Stomach (tissue), 9 donors: ENCODE results near the gene NMNAT2. TPM values are rescaled to one million over a fixed set of nuclear protein-coding genes. Genes with fewer than 3 reads are reported as not detected.

Source experiments
- DNase-seq, 2 donors: peaks; one replicate each; pipeline versions ENCODE4 v3.0.0 to v3.0.0-alpha.2; 2013 to 2019
- H3K27ac ChIP-seq, 5 donors: fragments of 200-600 bp in 4 of 5; sonication (generic) in 4 of 5; one replicate each; pipeline ENCODE4 v1.5.1; 2013 to 2019; ENCODE audit warnings: mild to moderate bottlenecking in 1 of 5, moderate library complexity in 1 of 5
- H3K27me3 ChIP-seq, 3 donors: fragments of 200-600 bp; sonication (generic); one replicate each; pipeline ENCODE4 v1.5.1; 2017 to 2019; ENCODE audit warnings: mixed run types in 1 of 3
- H3K36me3 ChIP-seq, 4 donors: fragments of 200-600 bp; sonication (generic); 1 replicate in 3 of 4; 2 replicates in 1 of 4; pipeline ENCODE4 v1.5.1; 2016 to 2019
- H3K4me1 ChIP-seq, 4 donors: fragments of 200-600 bp; sonication (generic); one replicate each; pipeline ENCODE4 v1.5.1; 2016 to 2019
- H3K4me3 ChIP-seq, 4 donors: fragments of 200-600 bp; sonication (generic) in 3 of 4; one replicate each; pipeline ENCODE4 v1.5.1; 2016 to 2019; ENCODE audit warnings: mild to moderate bottlenecking in 1 of 4
- H3K9me3 ChIP-seq, 4 donors: fragments of 200-600 bp; sonication (generic); one replicate each; pipeline ENCODE4 v1.5.1; 2016 to 2019
- CTCF ChIP-seq, 7 experiments: fragments of 450-650 bp in 4 of 7; fragments of 200-600 bp in 3 of 7; sonication (generic) in 3 of 7; IDR thresholded peaks; one replicate each; pipeline ENCODE4 v1.5.1; 2016 to 2019; ENCODE audit warnings: antibody characterized with exemption in 7 of 7, control low read depth in 2 of 7, mild to moderate bottlenecking in 1 of 7
- EP300 ChIP-seq: sonication (generic); formaldehyde crosslinking; IDR thresholded peaks from one replicate; pipeline ENCODE4 v1.6.1; 2017; ENCODE audit warnings: antibody characterized with exemption
- POLR2A ChIP-seq, 4 donors: fragments of 450-650 bp; IDR thresholded peaks; one replicate each; pipeline ENCODE4 v1.6.1; 2016; ENCODE audit warnings: antibody characterized with exemption in 4 of 4, control low read depth in 2 of 4, mild to moderate bottlenecking in 1 of 4, moderate library complexity in 1 of 4
- POLR2AphosphoS5 ChIP-seq, 3 donors: sonication (generic); formaldehyde crosslinking; IDR thresholded peaks; one replicate each; pipeline ENCODE4 v1.6.1; 2016; ENCODE audit warnings: antibody characterized with exemption in 3 of 3
- WGBS, 5 donors: extraction: QIAGEN DNeasy Blood & Tissue Kit in 3 of 5; methylation state at CpG; one replicate each; pipeline versions ENCODE4 v1.1.5 to v1.1.7; 2013 to 2018; 5-methylcytosine and 5-hydroxymethylcytosine counted together
- intact Hi-C: fragments of 100-400 bp; cut with DNase I; formaldehyde crosslinking; loops from one replicate; pipeline ENCODE4 v1.15.1; 2023; ENCODE audit warnings: low total_unique reads
- polyA plus RNA-seq, 3 donors: library from polyadenylated mRNA; stranded (reverse); fragments of 200-250 nt; gene quantifications; one replicate each; pipeline ENCODE4 v1.2.3, GENCODE V29; 2013
- total RNA-seq, 5 donors: library from RNA; depleted of rRNA; stranded (reverse); fragments of >200 nt; gene quantifications; one replicate each; pipeline versions ENCODE4 v1.1.0 to v1.2.3, GENCODE V29; 2014 to 2016
- donor health status: healthy with polysubstance abuse.
- donor health status: Bipolar disorder and iron deficiency.
- donor health status: healthy.

NMNAT2 gene
- total and polyA plus RNA-seq, 8 donors, result 0.06 to 1.3 (median 0.51) TPM; not detected in 2

GRCh38 chr1:183219616-183220009 lies 198.6 kb downstream of the NMNAT2 start:
- TF ChIP-seq POLR2AphosphoS5 (IDR thresholded peaks at IDR 0.05) (no peak), POLR2A (IDR thresholded peaks at IDR 0.05) (no peak)
- H3K4me3 ChIP-seq, result no peak overlapping the region
- no peaks in the 10 kb centered on the region for H3K27me3 ChIP-seq
- no peaks in the 10 kb centered on the region for H3K36me3 ChIP-seq
- H3K9me3 ChIP-seq, result no peaks in the 10 kb centered on the region
- DNase-seq, result no peak
- H3K27ac ChIP-seq, result peak overlapping the region in 3 of 5 donors; percentile 36 to 81 (median 43)
- peaks cover 7 to 30% (median 16%) of the 10 kb centered on the region in 4 donors for H3K4me1 ChIP-seq
- intact Hi-C loops, result no loop called here

- TF ChIP-seq EP300 (peak; percentile 12), CTCF (IDR thresholded peaks at IDR 0.05) (no peak), POLR2AphosphoS5 (IDR thresholded peaks at IDR 0.05) (peak in 1 of 3 donors; percentile 49)
- no peaks in the 10 kb centered on the region for H3K36me3 ChIP-seq
- peaks cover 7 to 30% (median 16%) of the 10 kb centered on the region in 4 donors for H3K4me1 ChIP-seq
- WGBS, 5 donors, result 17 to 36% (median 23%) methylated on average over 5 of the region's 5 CpGs
- intact Hi-C loops, result no loop called here
- peak overlapping the region in 4 of 5 donors; percentile 36 to 81 (median 50) for H3K27ac ChIP-seq
- no peak overlapping the region for H3K4me3 ChIP-seq
- no peaks in the 10 kb centered on the region for H3K9me3 ChIP-seq
- DNase-seq, result peak; percentile 39 to 91
- H3K27me3 ChIP-seq, result no peaks in the 10 kb centered on the region
Observed at GRCh38 chr1:183218971-183219615, 199.1 kb downstream of the NMNAT2 start.

- H3K9me3 ChIP-seq, result no peaks in the 10 kb centered on the region
- DNase-seq, result peak in 1 of 2 donors; percentile 40
- no peaks in the 10 kb centered on the region for H3K27me3 ChIP-seq
- H3K36me3 ChIP-seq, result no peaks in the 10 kb centered on the region
- intact Hi-C loops, result no loop called here
- 56 to 81% (median 71%) methylated on average over 14 of the region's 14 CpGs for WGBS, 5 donors
- peak overlapping the region in 4 of 5 donors; percentile 36 to 81 (median 50) for H3K27ac ChIP-seq
- no peak for TF ChIP-seq POLR2A (IDR thresholded peaks at IDR 0.05)
- TF ChIP-seq EP300, result no peak
- no peak for TF ChIP-seq POLR2AphosphoS5 (IDR thresholded peaks at IDR 0.05)
- TF ChIP-seq CTCF (IDR thresholded peaks at IDR 0.05), result no peak
- H3K4me1 ChIP-seq, result peaks cover 7 to 30% (median 16%) of the 10 kb centered on the region in 4 donors
- H3K4me3 ChIP-seq, result no peak overlapping the region
Observed at GRCh38 chr1:183218027-183218618, 200.1 kb downstream of the NMNAT2 start.

GRCh38 chr1:183215936-183216335 lies 202.2 kb downstream of the NMNAT2 start:
- Histone ChIP-seq H3K4me1 (peaks cover 7 to 30% (median 16%) of the 10 kb centered on the region in 4 donors), H3K27ac (peak overlapping the region in 1 of 5 donors; percentile 81), H3K27me3 (no peaks in the 10 kb centered on the region), H3K9me3 (no peaks in the 10 kb centered on the region), H3K36me3 (no peaks in the 10 kb centered on the region), H3K4me3 (no peak overlapping the region)
- WGBS, 5 donors, result 85 to 95% (median 91%) methylated on average over 4 of the region's 4 CpGs
- no peak for DNase-seq
- intact Hi-C loops, result no loop called here
- TF ChIP-seq EP300, result no peak
- no peak for TF ChIP-seq POLR2A (IDR thresholded peaks at IDR 0.05)
- TF ChIP-seq CTCF (IDR thresholded peaks at IDR 0.05), result no peak
- TF ChIP-seq POLR2AphosphoS5 (IDR thresholded peaks at IDR 0.05), result no peak
